ENCODE measurements around the gene SPTSSB.

DNA sequence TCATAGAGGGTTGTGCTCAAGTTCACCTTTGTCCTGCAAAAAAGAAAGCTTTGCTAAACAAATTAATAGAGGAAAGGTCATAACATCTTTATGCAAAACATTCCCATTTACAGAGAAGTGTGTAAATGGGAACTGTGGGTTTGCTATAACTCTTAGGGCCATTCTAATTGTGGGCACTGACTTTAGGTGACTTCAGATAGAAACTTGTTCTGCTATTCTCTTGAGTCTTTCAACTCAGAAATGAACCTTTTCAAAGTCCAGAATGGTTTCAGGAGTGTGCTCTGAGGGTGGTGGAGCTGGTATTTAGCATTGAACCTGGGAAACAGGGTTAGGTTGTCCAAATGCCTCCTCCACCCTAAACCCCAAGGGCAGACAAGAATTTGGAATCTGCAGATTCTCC, 34.0 kb downstream of the SPTSSB start:
- no peak for TF ChIP-seq CTCF (conservative IDR thresholded peaks at IDR 0.05; ENCODE audit: low read length)
- TF ChIP-seq EZH2phosphoT487 (IDR thresholded peaks at IDR 0.05; ENCODE audit: borderline replicate concordance, low read depth, low read length), result no peak
